Neutrophil (primary cell): Measurements from ENCODE around the gene GRK1.

Experiments used
- H3K27ac ChIP-seq: fragments of 200-600 bp; sonication (generic); 2 replicates; pipeline ENCODE4 v1.5.1; 2016; ENCODE audit warnings: mild to moderate bottlenecking, moderate library complexity
- H3K27me3 ChIP-seq: fragments of 200-600 bp; sonication (generic); 2 replicates; pipeline ENCODE4 v1.6.0; 2016; ENCODE audit warnings: mild to moderate bottlenecking
- H3K36me3 ChIP-seq: fragments of 200-600 bp; sonication (generic); 2 replicates; pipeline ENCODE4 v1.5.1; 2017
- H3K4me1 ChIP-seq, 2 experiments: fragments of 200-600 bp in 1 of 2; sonication (generic) in 1 of 2; 1 replicate in 1 of 2; 2 replicates in 1 of 2; pipeline versions ENCODE4 v1.5.1 to v1.6.1; 2013 to 2016; ENCODE audit warnings: low read depth in 1 of 2, low read length in 1 of 2, mild to moderate bottlenecking in 1 of 2, moderate library complexity in 1 of 2; ENCODE audit not compliant: control insufficient read depth in 1 of 2, insufficient read depth in 1 of 2
- H3K4me3 ChIP-seq, 2 experiments: fragments of 200-600 bp in 1 of 2; sonication (generic) in 1 of 2; 1 replicate in 1 of 2; 2 replicates in 1 of 2; pipeline ENCODE4 v1.5.1; 2013 to 2016; ENCODE audit warnings: low read depth in 1 of 2, low read length in 1 of 2, mild to moderate bottlenecking in 1 of 2, moderate library complexity in 1 of 2
- H3K9me3 ChIP-seq: fragments of 200-600 bp; sonication (generic); 2 replicates; pipeline ENCODE4 v1.5.1; 2016
- TF ChIP-seq, protein P1 (sequence below): fragments of 200-600 bp; sonication (generic); IDR thresholded peaks from 2 replicates; pipeline ENCODE4 v1.5.1; 2016; ENCODE audit warnings: antibody characterized with exemption

GRK1 gene

DNA sequence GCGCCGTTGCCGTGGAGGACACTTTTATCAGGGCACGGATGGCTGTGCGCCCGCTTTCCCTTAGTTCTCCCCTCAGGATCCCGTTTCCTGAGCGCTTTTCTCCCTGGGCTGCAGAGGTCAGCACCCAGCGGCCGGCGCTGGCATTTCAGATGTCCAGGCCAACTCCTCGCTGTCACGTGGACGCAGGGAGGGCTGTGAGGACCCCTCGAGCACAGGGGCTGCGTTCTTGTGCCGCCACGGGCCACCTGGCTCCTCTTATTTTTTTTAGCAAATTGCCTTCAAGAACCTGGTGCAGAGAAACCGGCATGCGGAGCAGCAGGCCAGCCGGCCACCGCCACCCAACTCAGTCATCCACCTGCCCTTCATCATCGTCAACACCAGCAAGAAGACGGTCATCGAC is 31.3 kb upstream of the GRK1 start:
- Histone ChIP-seq H3K36me3 (peaks cover 96% of the 10 kb centered on the region), H3K27me3 (no peaks in the 10 kb centered on the region), H3K4me1 (no peaks in the 10 kb centered on the region), H3K9me3 (no peaks in the 10 kb centered on the region), H3K4me3 (no peak overlapping the region), H3K27ac (no peak overlapping the region)
- TF ChIP-seq, protein P1, sequence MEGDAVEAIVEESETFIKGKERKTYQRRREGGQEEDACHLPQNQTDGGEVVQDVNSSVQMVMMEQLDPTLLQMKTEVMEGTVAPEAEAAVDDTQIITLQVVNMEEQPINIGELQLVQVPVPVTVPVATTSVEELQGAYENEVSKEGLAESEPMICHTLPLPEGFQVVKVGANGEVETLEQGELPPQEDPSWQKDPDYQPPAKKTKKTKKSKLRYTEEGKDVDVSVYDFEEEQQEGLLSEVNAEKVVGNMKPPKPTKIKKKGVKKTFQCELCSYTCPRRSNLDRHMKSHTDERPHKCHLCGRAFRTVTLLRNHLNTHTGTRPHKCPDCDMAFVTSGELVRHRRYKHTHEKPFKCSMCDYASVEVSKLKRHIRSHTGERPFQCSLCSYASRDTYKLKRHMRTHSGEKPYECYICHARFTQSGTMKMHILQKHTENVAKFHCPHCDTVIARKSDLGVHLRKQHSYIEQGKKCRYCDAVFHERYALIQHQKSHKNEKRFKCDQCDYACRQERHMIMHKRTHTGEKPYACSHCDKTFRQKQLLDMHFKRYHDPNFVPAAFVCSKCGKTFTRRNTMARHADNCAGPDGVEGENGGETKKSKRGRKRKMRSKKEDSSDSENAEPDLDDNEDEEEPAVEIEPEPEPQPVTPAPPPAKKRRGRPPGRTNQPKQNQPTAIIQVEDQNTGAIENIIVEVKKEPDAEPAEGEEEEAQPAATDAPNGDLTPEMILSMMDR = no peak

DNA sequence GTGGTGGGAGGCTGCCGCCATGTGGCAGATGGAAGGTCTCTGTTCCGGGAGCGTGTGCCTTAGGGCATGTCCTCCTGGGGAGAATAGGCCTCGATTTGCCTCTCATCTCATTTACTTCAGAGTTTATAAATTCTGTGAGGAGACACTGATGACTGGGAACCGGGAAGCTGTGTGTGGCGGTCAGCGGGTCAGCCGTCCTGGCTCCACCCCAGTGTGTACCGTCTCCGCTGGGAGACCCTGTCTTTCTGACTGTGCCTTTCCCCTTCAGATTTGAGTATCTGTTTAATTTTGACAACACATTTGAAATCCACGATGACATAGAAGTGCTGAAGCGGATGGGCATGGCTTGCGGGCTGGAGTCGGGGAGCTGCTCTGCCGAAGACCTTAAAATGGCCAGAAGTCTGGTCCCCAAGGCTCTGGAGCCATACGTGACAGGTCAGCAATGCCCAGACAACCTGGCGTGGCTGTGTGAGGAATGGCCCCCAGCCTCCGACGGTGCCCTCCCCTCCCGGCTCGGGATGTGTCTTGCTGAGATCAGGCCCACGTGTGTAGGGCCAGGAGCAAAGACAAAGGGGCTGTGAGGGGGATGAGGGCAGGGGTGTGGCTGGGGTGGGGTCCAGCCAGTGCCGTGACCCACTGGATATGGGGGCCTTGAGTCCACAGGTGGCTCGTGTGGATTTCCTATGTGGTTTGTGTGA is 30.6 kb upstream of the GRK1 start:
- Histone ChIP-seq H3K36me3 (peaks cover 96% of the 10 kb centered on the region), H3K27me3 (no peaks in the 10 kb centered on the region), H3K27ac (no peak overlapping the region), H3K4me3 (no peak overlapping the region), H3K4me1 (no peaks in the 10 kb centered on the region), H3K9me3 (no peaks in the 10 kb centered on the region)
- TF ChIP-seq, protein P1 = no peak

DNA sequence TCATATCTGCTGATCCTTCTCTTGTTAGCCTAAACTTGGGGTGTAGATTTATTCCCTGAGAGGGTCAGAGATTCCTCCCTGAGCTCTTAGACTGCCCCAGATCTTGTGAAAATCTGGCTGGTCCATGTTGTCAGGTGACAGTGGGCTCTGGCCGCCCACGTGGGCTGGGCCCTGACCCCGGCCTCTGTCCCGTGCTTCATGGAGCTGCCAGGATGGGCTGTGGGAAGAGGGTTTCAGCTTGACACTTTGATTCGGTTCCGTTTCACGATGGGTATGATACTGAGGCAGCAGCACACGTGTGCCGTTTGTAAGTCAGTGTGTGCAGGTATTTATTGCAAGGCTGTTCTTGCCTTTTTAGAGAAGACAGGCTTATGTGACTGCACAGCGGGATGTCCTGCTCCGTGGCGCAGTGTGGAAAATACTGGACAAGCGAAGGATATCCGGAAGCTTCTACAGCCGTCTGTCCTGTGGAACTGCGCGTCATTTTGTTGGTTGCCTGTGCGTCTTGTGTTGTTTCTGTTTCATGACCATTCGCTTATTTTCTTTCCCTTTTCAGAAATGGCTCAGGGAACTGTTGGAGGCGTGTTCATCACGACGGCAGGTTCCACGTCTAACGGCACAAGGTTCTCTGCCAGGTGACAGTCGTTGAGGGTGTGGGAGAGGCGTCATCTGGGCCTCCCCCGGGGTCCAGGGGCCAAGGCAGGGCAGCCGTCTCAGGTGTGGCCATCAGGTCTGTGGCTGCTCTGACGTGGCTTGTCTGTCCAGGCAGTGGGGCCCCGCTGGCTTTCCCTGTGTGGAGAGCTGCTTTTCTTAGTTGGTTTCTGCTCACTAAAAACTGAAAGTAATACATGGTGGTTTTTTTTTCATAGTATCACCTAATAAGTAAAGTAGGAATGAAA is 29.5 kb upstream of the GRK1 start:
- no peaks in the 10 kb centered on the region for H3K4me1 ChIP-seq
- TF ChIP-seq, protein P1 = no peak

DNA sequence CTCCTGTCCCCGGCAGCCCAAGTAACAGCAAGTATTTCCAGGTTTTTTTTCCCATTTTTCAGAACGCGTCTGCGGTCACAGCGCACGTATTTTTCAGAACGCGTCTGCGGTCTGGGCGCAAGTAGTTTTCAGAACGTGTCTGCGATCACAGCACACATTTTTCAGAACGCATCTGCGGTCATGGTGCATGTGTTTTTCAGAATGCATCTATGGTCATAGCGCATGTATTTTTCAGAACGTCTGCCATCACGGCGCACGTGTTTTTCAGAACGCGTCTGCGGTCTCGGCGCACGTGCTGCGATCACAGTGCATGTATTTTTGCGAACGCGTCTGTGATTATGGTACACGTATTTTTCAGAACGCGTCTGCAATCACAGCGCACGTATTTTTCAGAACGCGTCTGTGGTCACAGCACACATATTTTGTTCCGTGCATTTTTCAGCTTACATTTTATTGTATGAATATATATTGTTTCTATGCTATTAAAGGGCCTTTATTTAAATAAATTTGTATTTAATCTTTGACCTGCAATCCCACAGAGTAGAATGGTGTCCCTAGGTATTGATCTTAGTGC is 28.8 kb upstream of the GRK1 start:
- Histone ChIP-seq H3K4me1 (no peaks in the 10 kb centered on the region), H3K4me3 (no peak overlapping the region), H3K27me3 (no peaks in the 10 kb centered on the region), H3K27ac (no peak overlapping the region), H3K36me3 (peaks cover 84% of the 10 kb centered on the region), H3K9me3 (no peaks in the 10 kb centered on the region)
- TF ChIP-seq, protein P1 = no peak

More for the DNA sequence above, 29.5 kb upstream of the GRK1 start:
- Histone ChIP-seq H3K4me3 (no peak overlapping the region), H3K36me3 (peaks cover 92% of the 10 kb centered on the region), H3K27ac (no peak overlapping the region), H3K9me3 (no peaks in the 10 kb centered on the region), H3K27me3 (no peaks in the 10 kb centered on the region)

DNA sequence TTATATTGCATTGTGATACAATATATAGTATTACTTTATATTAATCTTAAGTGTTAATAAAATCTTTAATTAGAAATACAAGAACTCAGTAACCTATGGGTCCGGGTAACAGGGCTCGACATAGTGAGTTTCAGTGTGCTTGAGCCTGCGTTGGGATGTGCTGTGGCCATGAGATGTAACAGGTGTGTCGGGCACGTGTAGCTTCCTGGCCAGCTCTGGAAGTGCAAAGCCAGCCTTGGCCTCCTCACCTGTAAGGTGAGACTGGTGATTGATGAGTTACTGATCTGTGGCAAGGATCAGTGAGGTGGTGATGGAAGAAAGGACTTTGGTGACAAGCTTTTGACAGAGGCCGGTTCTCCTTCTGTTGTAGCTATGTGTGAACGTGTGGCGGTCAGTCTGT is 28.2 kb upstream of the GRK1 start:
- peaks cover 79% of the 10 kb centered on the region for H3K36me3 ChIP-seq
- TF ChIP-seq, protein P1 = no peak

More for the DNA sequence above, 28.2 kb upstream of the GRK1 start:
- no peaks in the 10 kb centered on the region for H3K9me3 ChIP-seq
- H3K27ac ChIP-seq = no peak overlapping the region
- H3K27me3 ChIP-seq = no peaks in the 10 kb centered on the region
- H3K4me3 ChIP-seq = no peak overlapping the region
- no peaks in the 10 kb centered on the region for H3K4me1 ChIP-seq
